Colon (tissue), 2 donors: ENCODE measurements around the gene USP10.

ENCODE experiments used
- FAIRE-seq: peaks from 2 replicates; lab custom pipeline; 2012; peaks lifted over from hg19 to GRCh38; lab: Jason Lieb, UNC
- donor health status: control.
- donor health status: control.

The USP10 gene

GRCh38 chr16:84804326-84804725, 104.5 kb downstream of the USP10 start:
- FAIRE-seq, result no peak

GRCh38 chr16:84806256-84806889, 106.6 kb downstream of the USP10 start:
- FAIRE-seq, result no peak

GRCh38 chr16:84806890-84807258, 107.1 kb downstream of the USP10 start:
- no peak for FAIRE-seq

GRCh38 chr16:84807776-84808175, 108.0 kb downstream of the USP10 start:
- FAIRE-seq, result no peak

DNA sequence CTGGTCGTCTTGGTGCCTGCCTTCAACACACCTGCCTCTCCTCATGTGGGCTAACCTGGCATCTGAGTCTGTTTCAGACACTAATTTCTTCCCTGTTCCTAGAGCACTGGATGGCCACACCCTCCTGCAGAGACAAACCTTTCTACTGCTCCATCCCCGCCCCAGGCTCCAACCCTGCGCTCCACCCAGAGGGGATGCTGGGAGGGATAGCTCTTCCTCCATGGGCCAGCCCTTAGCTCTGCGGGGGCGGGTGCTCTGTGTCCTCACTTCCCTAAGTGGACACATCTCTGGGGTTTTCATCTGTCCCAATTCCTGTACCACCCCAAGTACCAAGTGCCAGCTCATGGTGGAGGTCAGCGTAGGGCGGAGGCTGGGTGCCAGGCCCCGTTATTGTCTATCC, 109.0 kb downstream of the USP10 start:
- FAIRE-seq, result no peak

DNA sequence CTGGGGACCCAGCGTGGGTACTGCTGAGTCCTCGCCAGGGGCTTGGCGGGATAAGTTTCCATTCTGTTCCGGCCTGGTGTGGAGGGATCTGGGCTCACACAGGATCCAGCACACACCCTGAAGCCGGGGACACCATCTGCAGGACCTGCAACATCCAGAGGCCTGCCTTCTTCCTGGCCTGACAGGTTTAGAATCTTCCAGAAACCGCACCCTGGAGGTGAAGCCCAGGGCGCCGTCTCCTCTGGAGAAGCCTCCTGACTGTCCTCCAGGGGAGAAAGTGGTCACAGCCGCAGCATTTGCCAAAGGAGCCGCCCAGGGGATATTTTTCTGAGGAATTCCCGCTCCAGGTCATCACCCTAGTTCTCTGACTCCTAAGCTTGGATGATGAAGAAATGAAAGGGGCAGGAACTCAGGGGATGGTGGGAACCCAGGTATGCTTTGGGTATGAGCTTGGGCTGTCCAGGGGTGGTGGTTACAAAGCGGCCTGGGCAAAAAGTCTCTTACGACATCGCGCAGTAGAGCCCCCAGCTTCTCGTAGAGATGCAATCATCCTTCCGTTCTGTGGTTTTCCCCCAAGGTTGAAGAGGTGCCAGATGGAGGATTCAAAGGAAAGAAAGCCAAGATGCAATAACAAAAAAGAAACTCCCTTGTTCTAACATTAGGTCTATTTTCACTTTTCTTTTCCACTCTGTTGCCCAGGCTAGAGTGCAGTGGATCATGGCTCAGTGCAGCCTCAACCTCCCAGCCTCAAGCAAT, 110.9 kb downstream of the USP10 start:
- no peak for FAIRE-seq

DNA sequence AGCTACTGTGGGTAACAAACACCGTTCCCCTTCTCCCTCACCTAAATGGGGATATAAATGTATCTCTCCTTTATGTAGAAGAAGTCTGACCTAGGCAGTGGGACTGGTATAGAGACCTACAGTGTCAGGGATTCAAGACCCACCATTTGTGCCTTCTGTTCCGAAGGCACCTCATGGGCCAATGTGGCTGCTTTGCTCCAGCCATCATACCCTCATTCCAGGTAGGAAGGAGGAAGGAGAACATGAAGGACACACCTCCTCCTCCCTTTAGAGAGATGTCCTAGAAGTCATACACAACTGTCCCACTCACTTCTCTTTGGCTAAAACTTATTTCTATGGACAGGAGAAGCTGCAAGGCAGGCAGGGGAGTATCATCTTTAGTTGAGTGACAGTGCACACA, 111.7 kb downstream of the USP10 start:
- FAIRE-seq, result no peak

DNA sequence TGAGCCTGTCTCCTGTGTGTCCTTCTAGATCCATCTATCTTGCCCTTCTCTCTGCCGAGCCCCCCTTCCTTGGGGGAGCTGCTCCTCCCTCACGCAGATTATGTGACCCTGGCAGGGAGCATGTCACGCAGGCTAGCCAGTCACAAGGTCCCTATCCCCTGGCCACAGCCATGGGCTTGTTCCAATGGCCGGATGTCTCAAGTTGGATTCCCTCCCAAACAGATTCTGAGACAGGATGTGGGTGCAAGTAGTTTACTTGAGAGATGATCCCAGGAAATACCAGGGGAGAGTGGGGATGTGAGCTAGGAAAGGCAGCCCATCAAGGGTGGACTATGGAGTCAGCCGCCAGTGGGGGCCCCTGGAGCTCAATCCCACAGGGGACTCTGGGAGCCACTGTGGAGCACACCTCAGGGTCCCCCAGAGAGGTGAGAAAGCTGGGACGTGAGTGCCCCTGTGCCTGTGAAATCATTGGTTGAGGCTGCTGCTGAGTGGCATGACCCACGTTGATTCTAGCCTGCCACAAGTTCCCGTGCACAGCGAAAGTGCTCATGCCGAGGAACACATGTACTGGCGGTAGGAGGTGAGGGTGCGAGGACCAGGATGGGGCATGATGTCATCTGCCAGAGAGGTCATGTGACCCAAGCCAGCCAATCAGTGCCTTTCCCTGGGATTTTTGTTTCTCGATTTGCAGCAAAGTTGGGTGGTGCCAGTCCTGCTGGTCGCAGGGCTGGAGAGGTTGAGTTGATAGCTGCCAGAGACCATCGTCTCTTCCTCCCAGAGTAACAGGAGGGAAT, 113.5 kb downstream of the USP10 start:
- no peak for FAIRE-seq

- FAIRE-seq, result no peak
These were observed 115.7 kb downstream of the USP10 start for GRCh38 chr16:84815462-84815861.

DNA sequence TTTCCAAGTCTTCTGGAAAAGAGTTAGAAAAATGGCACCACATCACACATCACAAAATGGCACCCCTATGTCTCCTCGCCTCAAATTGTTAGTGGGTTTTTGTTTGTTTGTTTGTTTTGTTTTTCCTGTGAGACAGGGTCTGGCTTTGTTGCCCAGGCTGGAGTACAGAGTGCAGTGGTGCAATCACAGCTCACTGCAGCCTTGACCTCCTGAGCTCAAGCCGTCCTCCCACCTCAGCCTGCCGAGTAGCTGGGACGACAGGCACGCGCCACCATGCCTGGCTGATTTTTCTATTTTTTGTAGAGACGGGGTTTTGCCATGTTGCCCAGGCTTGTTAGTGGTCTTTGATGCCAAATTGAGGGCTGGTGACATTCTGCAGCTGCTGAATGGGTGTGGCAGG, 116.2 kb downstream of the USP10 start:
- FAIRE-seq, result no peak

DNA sequence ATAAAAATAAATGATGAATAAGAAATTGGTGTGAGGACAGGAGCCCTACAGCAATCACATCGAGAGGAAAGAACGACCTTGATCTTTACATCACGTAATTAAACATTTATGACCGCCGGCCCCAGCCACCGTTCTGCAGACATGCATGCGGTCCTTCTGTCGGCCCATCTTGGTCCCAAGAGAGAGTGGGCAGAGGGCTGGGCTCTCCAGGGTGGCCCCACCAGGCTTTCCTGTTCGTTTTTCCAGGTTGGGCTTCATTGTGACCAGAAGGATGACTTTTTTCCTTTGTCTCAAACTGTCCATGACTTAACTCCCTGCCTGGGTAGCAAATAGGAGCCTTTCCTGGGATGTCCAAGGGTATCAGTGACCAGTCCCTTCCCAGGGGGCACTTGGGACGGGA, 116.7 kb downstream of the USP10 start:
- FAIRE-seq, result no peak

DNA sequence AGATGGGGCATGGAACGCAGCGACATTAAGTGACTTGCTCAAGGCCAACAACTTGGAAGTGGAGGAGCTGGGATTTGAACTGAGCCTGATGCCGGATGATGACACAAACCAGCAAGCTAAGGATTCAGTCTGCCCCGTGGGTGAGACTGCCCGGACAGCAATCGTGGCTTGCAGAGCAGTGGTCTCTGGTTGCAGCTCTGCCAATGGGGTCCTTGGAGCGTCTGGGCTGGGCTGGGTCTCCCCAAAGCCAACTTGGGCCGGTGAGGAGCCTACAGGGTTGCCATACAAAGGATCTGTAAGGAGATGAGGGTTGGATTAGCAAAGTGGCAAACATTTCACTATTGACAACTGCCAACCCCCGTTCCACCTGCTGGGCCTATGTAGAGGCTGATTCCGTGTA, 117.4 kb downstream of the USP10 start:
- FAIRE-seq, result no peak

- no peak for FAIRE-seq
These were observed 117.8 kb downstream of the USP10 start for GRCh38 chr16:84817613-84818012.

GRCh38 chr16:84818133-84818532, 118.3 kb downstream of the USP10 start:
- FAIRE-seq, result no peak

GRCh38 chr16:84818989-84819643, 119.3 kb downstream of the USP10 start:
- FAIRE-seq, result no peak

DNA sequence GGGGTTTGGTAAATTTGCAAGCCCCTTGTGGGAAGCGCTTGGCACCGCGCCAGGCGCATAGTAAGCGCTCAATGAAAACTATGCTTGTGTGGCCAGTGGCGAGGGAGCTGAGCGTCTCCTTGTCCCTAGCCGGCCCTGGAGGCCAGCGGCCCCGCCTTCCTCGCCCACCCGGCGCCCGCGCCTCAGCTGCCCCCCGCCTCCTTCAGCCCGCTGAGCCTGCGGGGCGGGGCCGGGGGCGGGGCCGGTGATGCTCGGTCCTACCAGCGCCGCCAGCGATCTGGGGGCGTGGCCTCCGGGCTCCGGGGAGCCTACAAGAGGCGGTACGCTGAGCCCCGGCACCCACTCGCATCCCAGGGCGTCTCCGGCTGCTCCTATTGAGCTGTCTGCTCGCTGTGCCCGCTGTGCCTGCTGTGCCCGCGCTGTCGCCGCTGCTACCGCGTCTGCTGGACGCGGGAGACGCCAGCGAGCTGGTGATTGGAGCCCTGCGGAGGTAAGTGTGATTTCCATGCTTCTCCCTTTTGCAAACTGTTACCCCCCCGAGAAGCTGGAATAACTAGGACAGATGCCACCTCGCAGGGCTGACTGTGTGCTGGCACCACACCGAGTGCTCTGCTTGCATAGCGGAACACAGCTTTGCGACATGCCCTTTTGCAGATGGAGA, 120.0 kb downstream of the USP10 start, which contains the start of gene CRISPLD2:
Gene CRISPLD2, plus strand, starts transcription at position 342 of the 661 bp plus-strand sequence. CDS start 18,511 bp downstream, outside the sequence.
- FAIRE-seq, result no peak

DNA sequence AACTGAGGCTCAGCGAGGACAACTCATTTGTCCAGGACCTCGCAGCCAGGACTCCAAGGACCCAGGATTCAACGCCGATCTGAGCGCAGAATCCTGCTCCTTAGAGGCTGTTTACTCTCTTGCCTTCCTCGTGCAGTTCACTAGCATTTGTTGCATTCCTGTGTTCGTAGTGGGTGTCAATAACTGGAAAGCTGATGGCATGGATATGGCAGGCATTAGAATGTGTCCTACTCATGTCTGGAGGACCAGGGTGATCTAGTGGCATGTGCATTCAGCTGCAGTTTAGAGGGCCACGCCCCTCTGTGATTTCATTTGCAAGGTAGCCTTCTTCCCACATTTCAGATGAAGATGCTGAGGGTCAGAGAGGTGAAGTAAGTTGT, 120.5 kb downstream of the USP10 start:
- FAIRE-seq, result no peak

DNA sequence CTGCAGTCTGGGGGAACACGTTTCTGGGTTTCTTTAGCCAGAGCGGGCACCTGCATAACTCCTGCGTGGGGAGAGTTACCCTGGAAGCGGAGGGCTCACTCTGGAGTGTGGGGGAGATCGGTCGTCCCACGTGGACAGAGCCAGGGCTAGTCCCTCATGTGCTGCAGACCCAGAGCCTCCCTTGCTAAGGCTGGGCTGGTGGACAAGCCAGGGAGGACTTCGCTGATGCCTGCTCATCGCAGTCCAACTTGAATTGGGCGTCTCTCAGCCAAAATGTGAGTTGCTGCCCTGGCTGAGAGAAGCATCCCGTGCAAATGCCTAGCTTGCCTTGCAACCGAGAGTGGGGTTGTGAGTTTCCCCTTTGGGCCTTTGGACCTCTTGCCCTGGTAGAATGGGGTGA, 121.0 kb downstream of the USP10 start:
- FAIRE-seq, result no peak

DNA sequence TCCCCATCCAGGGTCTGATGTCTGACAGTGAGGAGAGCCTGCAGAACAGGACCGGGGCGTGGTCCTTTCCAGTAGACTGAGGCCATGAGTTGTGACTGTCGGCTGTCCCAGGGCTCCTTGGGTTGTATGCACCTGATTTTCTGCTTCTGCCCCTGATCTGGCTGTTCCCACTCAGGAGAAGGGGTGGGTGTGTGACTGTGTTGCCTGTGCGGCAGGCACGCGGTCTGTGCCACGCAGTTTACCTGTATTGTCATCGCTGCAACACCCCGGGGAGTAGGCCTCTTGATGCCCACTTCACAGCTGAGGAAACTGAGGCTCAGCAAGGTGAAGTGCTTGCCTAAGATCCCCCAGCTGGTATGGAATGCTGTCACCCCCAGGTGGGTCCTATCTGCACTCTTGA, 121.4 kb downstream of the USP10 start:
- FAIRE-seq, result no peak

DNA sequence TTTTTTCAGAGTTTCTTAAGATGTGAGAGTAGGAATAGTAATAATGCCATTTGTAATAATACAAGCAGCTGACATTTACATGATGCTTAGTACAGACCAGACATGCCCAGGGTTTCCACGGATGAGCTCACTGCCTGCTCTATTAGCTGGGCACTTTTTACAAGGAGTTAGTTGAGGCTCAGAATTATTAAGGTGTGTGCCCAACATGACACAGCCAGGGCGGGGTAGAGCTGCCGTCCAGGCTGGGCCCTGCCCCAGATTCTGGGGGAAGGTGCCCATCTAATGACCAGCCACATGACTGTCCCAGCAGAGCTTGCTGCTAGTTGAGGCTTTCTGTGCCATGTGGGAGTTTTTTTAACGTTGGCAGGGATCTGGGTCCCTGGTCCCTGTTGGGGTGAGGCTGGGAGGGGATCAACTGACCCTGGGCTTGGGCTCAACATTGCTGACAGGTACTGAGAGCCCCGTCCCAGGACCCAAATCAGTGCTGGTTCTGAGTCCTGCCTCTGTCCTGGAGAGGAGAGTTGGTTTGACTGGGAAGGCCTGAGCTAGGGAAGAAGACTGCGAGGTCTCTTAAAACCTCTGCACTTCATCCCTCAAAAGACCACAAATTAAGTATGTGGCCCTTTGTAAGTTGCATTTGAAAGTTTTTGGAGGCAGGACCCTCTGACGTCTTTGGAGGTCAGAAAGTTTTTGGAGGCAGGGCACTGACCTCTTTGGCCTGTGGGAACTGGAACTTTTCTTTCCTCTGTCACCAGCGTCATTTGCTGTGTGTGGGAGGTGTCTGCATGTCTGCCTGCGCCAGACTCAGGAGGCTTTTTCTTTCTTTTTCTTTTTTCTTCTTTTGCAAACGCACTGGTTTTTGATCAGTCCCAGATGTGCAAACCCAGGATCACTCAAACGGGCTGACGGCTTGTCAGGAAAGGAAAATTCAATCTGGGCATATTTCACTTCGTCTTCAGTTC, 122.2 kb downstream of the USP10 start:
- FAIRE-seq, result no peak

DNA sequence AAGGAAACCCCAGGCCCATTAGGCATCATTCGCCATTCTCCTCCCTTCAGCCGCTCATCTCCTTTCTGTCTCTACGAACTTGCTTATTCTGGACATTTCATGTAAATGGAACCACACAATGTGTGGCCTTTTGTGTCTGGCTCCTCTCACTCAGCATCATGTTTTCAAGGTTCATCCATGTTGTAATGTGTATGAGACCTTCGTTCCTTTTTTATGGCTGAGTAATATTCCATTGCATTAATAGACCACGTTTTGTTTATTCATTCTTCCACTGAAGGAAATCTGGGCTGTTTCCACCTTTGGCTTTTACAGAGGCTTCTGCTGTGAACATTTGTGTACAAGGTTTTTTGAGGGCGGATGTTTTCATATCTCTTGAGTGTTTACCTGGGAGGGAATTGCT, 123.2 kb downstream of the USP10 start:
- no peak for FAIRE-seq
